OCI-LY7 (cell line): ENCODE data around the gene SAA4.
"Not testable (repeated sequence)": the region's sequence is repeated elsewhere in the genome, so short reads cannot be mapped to it uniquely, and the experiment has no call there.

Source experiments
- CTCF ChIP-seq: fragments of 200-600 bp; sonication (generic); conservative IDR thresholded peaks from 2 replicates; pipeline ENCODE4 v1.5.1; 2014; ENCODE audit warnings: mild to moderate bottlenecking, antibody characterized with exemption, low read length, moderate library complexity, mixed read lengths
- EZH2phosphoT487 ChIP-seq: fragments of 200-600 bp; sonication (generic); IDR thresholded peaks from 2 replicates; pipeline ENCODE4 v1.6.1; 2018; ENCODE audit warnings: low read depth, borderline replicate concordance, mild to moderate bottlenecking, mixed run types, antibody characterized with exemption, low read length, moderate library complexity, mixed read lengths

- TF ChIP-seq CTCF, EZH2phosphoT487: not testable (repeated sequence)
Observed at GRCh38 chr11:18247191-18247581, 10.6 kb upstream of the SAA4 start.
